ENCODE data around the gene ARHGEF12. TPM values are rescaled to one million over a fixed set of nuclear protein-coding genes. Genes with fewer than 3 reads are reported as not detected.

Gene ARHGEF12
- total RNA-seq, 4 donors from 2014 or later = 52.9 to 77.3 (median 61.4) TPM

DNA sequence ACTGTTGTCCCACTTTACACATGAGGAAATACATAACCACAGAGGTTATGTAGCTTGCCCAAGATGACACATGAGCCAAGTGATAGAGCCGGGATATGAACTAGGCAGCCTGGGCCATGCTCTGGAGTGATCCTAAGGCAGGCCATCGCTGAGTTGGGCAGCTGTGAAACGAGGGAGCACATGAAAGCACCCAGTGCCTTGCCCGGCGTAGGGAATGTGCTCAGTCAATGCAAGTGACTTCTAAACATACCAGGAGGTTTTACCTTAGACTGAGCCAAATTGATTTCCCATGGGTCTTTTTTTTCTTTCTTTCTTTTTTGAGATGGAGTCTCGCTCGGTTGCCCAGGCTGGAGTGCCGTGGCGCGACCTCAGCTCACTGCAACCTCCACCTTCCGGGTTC lies 185.8 kb downstream of the ARHGEF12 start:
- Histone ChIP-seq H3K4me3 (no peak overlapping the region), H3K36me3 (no peaks in the 10 kb centered on the region), H3K27me3 (peaks cover 0 to 9% (median 3%) of the 10 kb centered on the region in 3 donors), H3K27ac (no peak overlapping the region), H3K4me1 (no peaks in the 10 kb centered on the region), H3K9me3 (no peaks in the 10 kb centered on the region)
- intact Hi-C loops (cut with DNase I; ENCODE audit: low total_unique reads) (no loop called here), in situ Hi-C loops (cut with MboI; ENCODE audit: low sequenced_read_pairs in 4 of 4) (loop anchor here (25.0 kb wide), 4 partner anchors 415 to 665 kb away; partner anchors contain the start of gene TECTA (in 2 of the 4))
- DNase-seq (no peak), ATAC-seq (no peak)
- TF ChIP-seq, protein P1, sequence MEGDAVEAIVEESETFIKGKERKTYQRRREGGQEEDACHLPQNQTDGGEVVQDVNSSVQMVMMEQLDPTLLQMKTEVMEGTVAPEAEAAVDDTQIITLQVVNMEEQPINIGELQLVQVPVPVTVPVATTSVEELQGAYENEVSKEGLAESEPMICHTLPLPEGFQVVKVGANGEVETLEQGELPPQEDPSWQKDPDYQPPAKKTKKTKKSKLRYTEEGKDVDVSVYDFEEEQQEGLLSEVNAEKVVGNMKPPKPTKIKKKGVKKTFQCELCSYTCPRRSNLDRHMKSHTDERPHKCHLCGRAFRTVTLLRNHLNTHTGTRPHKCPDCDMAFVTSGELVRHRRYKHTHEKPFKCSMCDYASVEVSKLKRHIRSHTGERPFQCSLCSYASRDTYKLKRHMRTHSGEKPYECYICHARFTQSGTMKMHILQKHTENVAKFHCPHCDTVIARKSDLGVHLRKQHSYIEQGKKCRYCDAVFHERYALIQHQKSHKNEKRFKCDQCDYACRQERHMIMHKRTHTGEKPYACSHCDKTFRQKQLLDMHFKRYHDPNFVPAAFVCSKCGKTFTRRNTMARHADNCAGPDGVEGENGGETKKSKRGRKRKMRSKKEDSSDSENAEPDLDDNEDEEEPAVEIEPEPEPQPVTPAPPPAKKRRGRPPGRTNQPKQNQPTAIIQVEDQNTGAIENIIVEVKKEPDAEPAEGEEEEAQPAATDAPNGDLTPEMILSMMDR (IDR thresholded peaks at IDR 0.05 in 4 of 5, conservative IDR thresholded peaks at IDR 0.05 in 1 of 5) = no peak
- TF ChIP-seq POLR2A (IDR thresholded peaks at IDR 0.05) = no peak

DNA sequence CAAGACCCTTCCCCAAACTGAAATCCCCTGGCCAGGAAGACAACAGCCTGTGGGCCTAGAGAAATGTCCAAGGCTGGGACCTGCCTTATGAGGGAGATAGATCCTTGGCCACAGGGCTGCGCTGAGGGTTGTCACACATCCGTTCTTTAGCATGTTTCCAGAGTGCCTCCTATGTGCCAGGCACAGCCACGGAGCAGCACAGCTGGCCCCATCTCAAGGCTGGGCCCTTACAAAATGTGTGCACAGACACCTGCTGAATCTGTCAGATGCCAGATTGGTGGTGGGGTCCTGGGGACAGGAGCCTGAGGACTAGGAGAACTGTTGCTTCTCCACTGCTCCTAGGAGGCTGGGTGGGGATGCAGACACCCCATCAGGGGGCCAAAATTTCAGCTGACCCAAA lies 186.5 kb downstream of the ARHGEF12 start:
- DNase-seq (no peak), ATAC-seq (no peak)
- Histone ChIP-seq H3K4me3 (no peak overlapping the region), H3K36me3 (no peaks in the 10 kb centered on the region), H3K27ac (no peak overlapping the region), H3K4me1 (no peaks in the 10 kb centered on the region), H3K9me3 (no peaks in the 10 kb centered on the region), H3K27me3 (peaks cover 0 to 9% (median 3%) of the 10 kb centered on the region in 3 donors)
- intact Hi-C loops (cut with DNase I; ENCODE audit: low total_unique reads) = no loop called here
- in situ Hi-C loops (cut with MboI; ENCODE audit: low sequenced_read_pairs in 4 of 4) = loop anchor here (25.0 kb wide), 4 partner anchors 415 to 665 kb away; partner anchors contain the start of gene TECTA (in 2 of the 4)
- no peak for TF ChIP-seq POLR2A (IDR thresholded peaks at IDR 0.05)
- TF ChIP-seq, protein P1 (IDR thresholded peaks at IDR 0.05 in 4 of 5, conservative IDR thresholded peaks at IDR 0.05 in 1 of 5) = no peak

DNA sequence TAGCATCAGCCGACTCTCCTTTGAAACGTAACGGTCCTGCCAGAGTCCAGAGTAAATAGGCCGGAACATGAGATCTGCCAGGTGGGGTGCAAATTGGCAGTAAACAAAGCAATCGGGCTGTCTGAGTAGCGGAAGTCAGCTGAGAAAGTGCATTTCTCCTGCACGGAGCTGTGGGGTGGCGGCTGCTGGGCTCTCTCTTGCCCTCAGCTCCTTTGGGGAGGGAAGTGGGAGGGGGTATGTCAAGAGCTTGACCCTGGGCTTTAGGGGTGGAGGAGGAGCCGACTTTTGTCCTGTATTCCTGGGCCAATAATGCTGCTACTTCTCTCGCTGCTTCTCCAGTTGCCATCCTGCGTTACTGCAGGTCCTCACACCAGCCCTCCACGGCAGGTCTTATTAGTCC lies 187.0 kb downstream of the ARHGEF12 start:
- in situ Hi-C loops (cut with MboI; ENCODE audit: low sequenced_read_pairs in 4 of 4) (loop anchor here (25.0 kb wide), 4 partner anchors 414 to 664 kb away; partner anchors contain the start of gene TECTA (in 2 of the 4)), intact Hi-C loops (cut with DNase I; ENCODE audit: low total_unique reads) (no loop called here)
- Histone ChIP-seq H3K9me3 (no peaks in the 10 kb centered on the region), H3K27ac (no peak overlapping the region), H3K4me3 (no peak overlapping the region), H3K27me3 (peaks cover 0 to 5% (median 3%) of the 10 kb centered on the region in 3 donors), H3K4me1 (no peaks in the 10 kb centered on the region), H3K36me3 (no peaks in the 10 kb centered on the region)
- DNase-seq (no peak), ATAC-seq (no peak)
- TF ChIP-seq, protein P1 (IDR thresholded peaks at IDR 0.05 in 4 of 5, conservative IDR thresholded peaks at IDR 0.05 in 1 of 5) = no peak
- TF ChIP-seq POLR2A (IDR thresholded peaks at IDR 0.05) = no peak

DNA sequence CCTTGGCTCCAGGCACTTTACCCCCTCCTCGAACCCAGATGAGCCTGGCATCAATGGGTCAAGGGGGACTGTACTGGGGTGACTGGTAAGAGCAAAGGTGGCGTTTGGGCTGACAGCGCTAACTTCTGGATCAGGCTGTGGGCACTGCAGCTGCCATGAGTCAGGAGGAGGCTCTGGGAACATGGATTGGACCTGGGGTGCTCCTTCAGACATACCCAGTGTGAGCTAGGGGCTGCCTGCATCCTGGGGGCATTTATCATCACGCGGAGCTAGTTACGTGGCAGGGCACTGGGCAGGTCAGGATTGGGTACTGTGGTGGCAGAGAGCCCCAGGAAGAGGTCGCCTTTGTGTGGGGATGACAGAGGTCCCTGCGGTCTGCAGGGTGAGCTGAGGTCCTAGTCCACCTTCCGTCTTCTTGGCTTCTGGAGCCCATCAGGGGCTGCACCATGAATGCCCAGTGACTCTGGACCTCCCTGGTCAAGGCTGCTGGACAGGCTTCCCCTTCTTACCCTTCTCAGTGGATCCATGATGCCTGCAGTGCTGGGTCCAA lies 188.4 kb downstream of the ARHGEF12 start:
- in situ Hi-C loops (cut with MboI; ENCODE audit: low sequenced_read_pairs in 4 of 4) = loop anchor here (25.0 kb wide), 4 partner anchors 413 to 663 kb away; partner anchors contain the start of gene TECTA (in 2 of the 4)
- TF ChIP-seq, protein P1 (IDR thresholded peaks at IDR 0.05 in 4 of 5, conservative IDR thresholded peaks at IDR 0.05 in 1 of 5) = no peak
- no peak for TF ChIP-seq POLR2A (IDR thresholded peaks at IDR 0.05)
- intact Hi-C loops (cut with DNase I; ENCODE audit: low total_unique reads) = no loop called here

More for the DNA sequence above, 188.4 kb downstream of the ARHGEF12 start:
- Histone ChIP-seq H3K4me1 (no peaks in the 10 kb centered on the region), H3K36me3 (no peaks in the 10 kb centered on the region), H3K4me3 (no peak overlapping the region), H3K9me3 (no peaks in the 10 kb centered on the region), H3K27ac (no peak overlapping the region), H3K27me3 (peaks cover 0 to 5% (median 3%) of the 10 kb centered on the region in 3 donors)
- DNase-seq = no peak
- no peak for ATAC-seq
